GM18873 (cell line): Measurements from ENCODE around the gene USP1.
A peak's percentile ranks its signal among the peaks of the same experiment; 100 is the strongest.

ENCODE experiments used
- ATAC-seq: cut with Tn5 transposase; IDR thresholded peaks from one replicate; pipeline ENCODE4 v1.9.1; 2021; ENCODE audit warnings: mild to moderate bottlenecking, moderate library complexity, moderate number of reproducible peaks; ENCODE audit not compliant: unreplicated experiment, low FRiP score

The USP1 gene, protein sequence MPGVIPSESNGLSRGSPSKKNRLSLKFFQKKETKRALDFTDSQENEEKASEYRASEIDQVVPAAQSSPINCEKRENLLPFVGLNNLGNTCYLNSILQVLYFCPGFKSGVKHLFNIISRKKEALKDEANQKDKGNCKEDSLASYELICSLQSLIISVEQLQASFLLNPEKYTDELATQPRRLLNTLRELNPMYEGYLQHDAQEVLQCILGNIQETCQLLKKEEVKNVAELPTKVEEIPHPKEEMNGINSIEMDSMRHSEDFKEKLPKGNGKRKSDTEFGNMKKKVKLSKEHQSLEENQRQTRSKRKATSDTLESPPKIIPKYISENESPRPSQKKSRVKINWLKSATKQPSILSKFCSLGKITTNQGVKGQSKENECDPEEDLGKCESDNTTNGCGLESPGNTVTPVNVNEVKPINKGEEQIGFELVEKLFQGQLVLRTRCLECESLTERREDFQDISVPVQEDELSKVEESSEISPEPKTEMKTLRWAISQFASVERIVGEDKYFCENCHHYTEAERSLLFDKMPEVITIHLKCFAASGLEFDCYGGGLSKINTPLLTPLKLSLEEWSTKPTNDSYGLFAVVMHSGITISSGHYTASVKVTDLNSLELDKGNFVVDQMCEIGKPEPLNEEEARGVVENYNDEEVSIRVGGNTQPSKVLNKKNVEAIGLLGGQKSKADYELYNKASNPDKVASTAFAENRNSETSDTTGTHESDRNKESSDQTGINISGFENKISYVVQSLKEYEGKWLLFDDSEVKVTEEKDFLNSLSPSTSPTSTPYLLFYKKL

DNA sequence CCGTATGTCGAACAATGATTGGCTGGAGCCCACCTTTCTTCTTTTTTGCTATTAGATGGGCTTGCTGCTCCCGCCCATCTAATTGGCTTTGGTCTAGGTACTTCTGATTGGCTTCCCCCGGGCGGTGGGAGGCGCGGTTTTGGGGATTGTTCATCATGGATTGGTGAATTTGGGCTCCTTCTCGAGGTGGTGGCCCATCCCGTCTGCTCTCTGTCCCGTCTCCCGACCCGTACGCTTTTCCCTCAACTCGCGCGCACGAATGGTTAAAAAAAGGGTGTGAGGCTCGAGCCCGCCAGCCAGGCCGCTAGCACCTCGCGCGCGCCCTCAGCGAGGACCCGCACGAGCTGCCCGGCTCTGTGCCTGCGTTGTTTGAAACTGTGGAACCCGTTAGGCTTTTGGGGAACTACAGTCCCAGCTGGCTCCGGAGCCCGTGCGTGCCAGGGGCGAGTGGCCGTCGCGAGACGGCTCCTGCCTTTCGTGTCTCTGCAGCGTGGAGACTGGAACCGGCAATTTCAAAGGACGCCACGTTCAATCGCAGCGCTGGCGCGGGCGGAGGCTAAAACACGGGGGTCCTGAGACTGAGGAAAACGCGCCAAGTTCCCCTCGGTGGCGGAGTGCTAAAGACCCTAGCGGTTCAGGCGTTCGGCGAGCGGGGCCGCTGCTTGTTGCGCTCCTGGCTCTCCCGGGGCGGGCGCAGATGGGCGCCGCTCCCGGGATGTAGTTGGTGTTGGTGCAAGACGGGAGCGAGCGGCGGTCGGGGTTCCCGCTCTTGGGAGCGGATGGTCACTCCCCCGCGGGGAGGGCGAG is at the start of gene USP1:
Gene USP1 (plus strand): TSS at position 584 of the 807 bp plus-strand sequence. CDS start 2,819 bp downstream, outside the sequence.
- peak; percentile 87 for ATAC-seq

- ATAC-seq = no peak
Observed at GRCh38 chr1:62389531-62389930, 47.3 kb upstream of the USP1 start.

GRCh38 chr1:62390071-62390470 is 46.8 kb upstream of the USP1 start:
- ATAC-seq = no peak

- no peak for ATAC-seq
Observed at GRCh38 chr1:62391369-62391971, 45.4 kb upstream of the USP1 start.

- ATAC-seq = no peak
Observed at GRCh38 chr1:62392951-62393350, 43.9 kb upstream of the USP1 start.

DNA sequence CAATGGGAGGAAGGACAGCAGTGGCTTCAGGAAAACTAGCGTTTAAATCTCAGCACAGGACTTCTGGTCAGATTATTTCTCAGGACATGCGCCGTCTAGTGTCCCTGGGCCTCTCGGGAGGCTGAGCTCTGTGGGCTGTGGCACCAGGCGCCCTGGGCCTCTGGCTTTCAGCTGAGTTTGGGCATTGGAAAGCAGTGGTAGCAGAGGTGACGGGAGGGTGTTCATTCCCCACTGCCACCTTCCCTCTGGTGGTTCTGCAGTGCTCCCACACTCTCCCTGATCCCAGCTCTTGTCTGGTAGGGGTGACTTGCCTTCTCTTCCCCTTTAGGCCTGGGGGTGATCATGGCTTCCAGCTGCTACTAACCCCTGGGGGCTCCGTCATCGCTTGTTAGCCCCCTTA is 42.2 kb upstream of the USP1 start:
- no peak for ATAC-seq

GRCh38 chr1:62395291-62395690 is 41.6 kb upstream of the USP1 start:
- no peak for ATAC-seq

GRCh38 chr1:62396871-62397270 is 40.0 kb upstream of the USP1 start:
- no peak for ATAC-seq

DNA sequence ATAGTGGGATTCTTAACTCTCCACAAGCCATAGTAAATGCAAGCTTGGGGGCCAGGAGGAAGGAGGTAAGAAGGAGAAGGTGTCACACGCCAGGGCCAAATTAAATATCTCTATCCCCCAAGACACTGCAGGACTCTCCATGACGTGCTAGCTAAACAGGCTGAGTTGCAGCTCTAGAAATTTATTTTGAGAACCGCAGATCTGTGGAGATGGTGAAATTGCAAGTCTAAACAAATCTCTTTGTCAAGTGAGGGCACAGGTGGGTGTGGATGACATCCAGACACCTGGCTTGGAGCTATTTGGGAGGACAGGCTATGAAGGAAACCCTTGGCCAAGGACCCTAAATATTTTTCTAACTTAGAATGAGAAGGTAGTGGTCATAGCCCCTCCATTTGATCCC is 39.5 kb upstream of the USP1 start:
- ATAC-seq = no peak

DNA sequence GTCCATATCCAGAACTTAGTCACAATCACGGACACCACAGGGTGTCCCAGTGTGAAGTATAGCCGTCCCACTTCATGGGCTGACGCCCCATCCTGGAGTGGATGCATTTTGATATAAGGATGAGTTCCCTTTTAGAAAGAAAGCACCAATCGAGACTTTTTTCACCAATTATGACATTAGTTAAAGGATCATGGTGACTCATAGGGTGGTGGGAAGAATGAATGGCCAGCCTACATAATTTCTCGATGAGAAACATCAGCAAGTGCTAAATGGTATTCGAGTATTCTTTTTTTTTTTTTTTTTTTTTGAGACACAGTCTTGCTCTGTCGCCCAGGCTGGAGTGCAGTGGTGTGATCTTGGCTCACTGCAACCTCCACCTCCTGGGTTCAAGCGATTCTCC is 38.5 kb upstream of the USP1 start:
- ATAC-seq = no peak

DNA sequence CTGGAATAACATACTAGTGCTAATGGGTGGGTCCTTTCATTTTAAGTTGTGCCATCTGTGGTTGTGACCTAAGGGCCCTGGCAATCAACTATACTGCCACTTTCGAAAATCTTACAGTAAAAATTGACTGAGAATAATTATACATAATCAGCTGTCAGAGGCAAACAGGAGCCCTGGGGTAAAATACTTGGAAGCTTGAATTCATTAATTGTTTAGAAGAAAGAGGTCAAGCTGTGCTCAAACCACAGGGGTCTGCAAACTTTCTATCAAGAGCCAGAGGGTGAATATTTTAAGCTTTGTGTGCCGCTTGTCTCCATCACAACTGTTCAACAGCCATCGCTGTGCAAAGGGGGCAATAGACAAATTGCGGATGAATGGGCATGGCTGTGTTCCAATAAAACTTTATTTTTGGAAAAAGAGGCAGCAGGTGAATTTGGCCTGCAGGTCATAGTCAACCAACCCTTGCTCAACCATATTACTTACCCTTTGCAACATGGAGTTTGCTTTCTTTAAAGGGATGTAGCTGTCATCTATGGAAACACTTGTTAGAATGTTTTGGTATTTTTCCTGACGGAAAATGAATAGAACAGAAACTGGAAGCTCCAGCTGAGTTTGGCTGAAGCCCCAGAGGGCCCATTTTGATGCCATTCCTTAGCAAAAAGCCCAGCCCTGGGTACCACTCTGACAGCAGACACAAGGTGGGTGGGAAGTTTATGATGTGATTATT is 35.7 kb upstream of the USP1 start:
- no peak for ATAC-seq

DNA sequence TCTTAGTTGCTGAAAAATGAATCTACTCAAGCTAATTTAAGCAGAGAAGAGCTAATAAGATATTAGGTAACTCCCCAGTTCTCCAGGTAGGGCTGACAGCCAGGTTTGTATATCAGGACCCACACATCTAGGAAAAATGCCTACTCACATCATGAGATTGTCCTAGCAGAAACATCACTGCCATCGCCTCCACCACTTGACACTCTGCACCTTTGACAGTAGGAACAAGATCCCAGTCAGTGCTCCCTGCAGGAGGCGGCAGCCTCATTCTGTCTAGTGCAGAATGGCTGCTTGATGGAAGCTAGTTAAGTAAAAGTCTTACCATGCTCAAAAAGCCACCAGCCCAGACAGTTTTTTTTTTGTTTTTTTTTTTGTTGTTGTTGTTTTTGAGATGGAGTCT is 31.6 kb upstream of the USP1 start:
- no peak for ATAC-seq

GRCh38 chr1:62406576-62406975 is 30.3 kb upstream of the USP1 start:
- no peak for ATAC-seq

DNA sequence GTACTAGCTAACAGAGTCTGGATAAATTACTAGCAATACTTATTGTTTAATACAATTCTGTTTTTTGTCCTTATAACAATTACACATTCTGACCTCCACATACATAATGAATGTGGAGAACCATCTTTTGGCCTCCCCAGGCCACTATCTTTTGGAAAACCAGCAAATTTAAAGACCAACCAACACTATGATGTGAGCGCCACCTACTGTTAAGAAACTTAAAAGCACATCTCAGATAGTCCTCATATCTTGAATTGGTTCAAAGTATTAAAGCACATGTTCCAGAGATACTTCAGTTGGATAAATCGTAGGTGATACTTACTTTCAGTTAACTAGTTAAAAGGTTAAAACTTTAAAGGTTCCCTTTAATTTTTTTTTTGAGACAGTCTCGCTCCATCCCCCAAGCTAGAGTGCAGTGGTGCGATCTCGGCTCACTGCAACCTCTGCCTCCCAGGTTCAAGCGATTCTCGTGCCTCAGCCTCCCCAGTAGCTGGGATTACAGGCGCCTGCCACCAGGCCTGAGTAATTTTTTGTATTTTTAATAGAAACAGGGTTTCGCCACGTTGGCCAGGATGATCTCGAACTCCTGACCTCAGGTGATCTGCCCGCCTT is 29.3 kb upstream of the USP1 start:
- ATAC-seq = no peak

GRCh38 chr1:62415687-62416086 is 21.2 kb upstream of the USP1 start:
- ATAC-seq = no peak

DNA sequence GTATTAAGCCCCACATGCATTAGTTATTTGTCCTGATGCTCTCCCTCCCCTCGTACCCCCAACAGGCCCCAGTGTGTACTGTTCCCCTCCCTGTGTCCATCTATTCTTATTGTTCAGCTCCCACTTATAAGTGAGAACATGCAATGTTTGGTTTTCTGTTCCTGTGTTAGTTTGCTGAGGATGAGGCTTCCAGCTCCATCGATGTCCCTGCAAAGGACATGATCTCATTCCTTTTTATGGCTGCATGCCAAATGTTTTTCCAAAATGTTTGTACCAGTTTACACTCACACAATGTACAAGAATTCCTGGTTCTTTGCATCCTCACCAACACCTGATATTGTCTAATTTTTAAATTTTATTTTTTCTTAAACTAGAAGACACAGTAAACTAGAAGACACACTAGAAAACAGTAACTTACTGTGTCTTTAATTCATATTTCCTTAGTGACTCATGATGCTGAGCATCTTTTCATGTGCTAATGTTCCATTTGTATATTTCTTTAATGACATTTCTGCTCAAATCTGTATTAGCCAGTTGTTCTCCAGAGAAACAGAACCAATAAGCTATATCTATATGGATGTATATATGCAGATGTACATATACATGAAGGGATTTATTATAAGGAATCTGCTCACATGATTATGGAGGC is 19.4 kb upstream of the USP1 start:
- ATAC-seq = no peak

DNA sequence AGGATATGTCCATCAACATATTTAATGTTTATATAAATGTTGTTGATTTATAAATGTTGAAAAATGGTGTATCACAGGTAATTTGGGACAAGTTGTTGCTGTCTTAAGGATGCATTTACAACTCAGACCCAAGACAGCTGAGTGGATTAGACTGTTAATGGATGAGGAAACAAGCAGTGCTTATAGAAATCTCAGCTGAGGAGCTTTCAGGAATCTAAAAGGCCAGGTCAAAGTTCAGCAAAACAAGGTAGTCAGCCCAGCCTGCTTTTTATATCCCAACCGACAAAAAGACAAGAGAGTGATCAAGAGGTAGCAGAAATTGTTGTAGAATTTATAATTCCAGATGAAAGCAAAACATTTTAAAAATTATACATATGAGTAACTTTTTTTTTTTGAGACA is 16.6 kb upstream of the USP1 start:
- ATAC-seq = no peak

GRCh38 chr1:62423580-62424242 is 13.1 kb upstream of the USP1 start:
- ATAC-seq = no peak
